K562 (cell line): ENCODE measurements around the gene RSPH1.

Experiments used
- ARID2 ChIP-seq: fragments of 450-650 bp; IDR thresholded peaks from 2 replicates; pipeline ENCODE4 v1.6.1; 2017; ENCODE audit warnings: antibody characterized with exemption, mild to moderate bottlenecking
- CBFB ChIP-seq: sonication (generic); formaldehyde crosslinking; IDR thresholded peaks from 2 replicates; pipeline ENCODE4 v1.4.0; 2020; ENCODE audit warnings: mild to moderate bottlenecking, missing genetic modification reagents
- CHD4 ChIP-seq: fragments of 200-600 bp; sonication (generic); IDR thresholded peaks from 3 replicates; pipeline ENCODE4 v1.6.1; 2012; ENCODE audit warnings: low read depth, mild to moderate bottlenecking, mixed read lengths, low read length, inconsistent platforms; ENCODE audit not compliant: insufficient read depth, insufficient replicate concordance, poor library complexity, severe bottlenecking
- JUNB ChIP-seq: fragments of 450-650 bp; formaldehyde crosslinking; conservative IDR thresholded peaks from 2 replicates; pipeline ENCODE4 v1.4.0; 2020; ENCODE audit warnings: mild to moderate bottlenecking
- POLR2A ChIP-seq: fragments of 450-650 bp; conservative IDR thresholded peaks from 2 replicates; pipeline ENCODE4 v1.6.1; 2016
- RBFOX2 ChIP-seq: fragments of 200-400 bp; formaldehyde crosslinking; IDR thresholded peaks from 2 replicates; pipeline ENCODE4 v1.6.1; 2017; ENCODE audit warnings: low read depth, mild to moderate bottlenecking, low read length, moderate library complexity
- ZNF830 ChIP-seq: fragments of 250-450 bp; sonication (Bioruptor Pico); IDR thresholded peaks from 2 replicates; pipeline ENCODE4 v1.5.0; 2021; ENCODE audit warnings: mild to moderate bottlenecking
- TF ChIP-seq, protein P1 (sequence below), 3 experiments: IDR thresholded peaks in 2 of 3; conservative IDR thresholded peaks in 1 of 3; 2 replicates each; pipeline ENCODE4 v1.5.1; 2011 to 2012; ENCODE audit warnings: low read length in 3 of 3, mild to moderate bottlenecking in 3 of 3, control low read depth in 2 of 3, improper control_type of control experiment in 1 of 3, inconsistent platforms in 1 of 3, low read depth in 1 of 3, mixed read lengths in 1 of 3, moderate library complexity in 1 of 3; ENCODE audit not compliant: insufficient read depth in 2 of 3
- TF ChIP-seq, protein P2 (sequence below): sonication (generic); formaldehyde crosslinking; IDR thresholded peaks from 2 replicates; pipeline ENCODE4 v1.8.0; 2022; ENCODE audit warnings: missing genetic modification reagents, mild to moderate bottlenecking, borderline replicate concordance
- TF ChIP-seq, protein P3 (sequence below), 2 experiments: fragments of 450-650 bp in 1 of 2; sonication (generic) in 1 of 2; formaldehyde crosslinking in 1 of 2; IDR thresholded peaks; 2 replicates each; pipeline versions ENCODE4 v1.7.1 to v1.9.0; 2016 to 2022; ENCODE audit warnings: inconsistent platforms in 1 of 2, mild to moderate bottlenecking in 1 of 2, missing genetic modification reagents in 1 of 2

DNA sequence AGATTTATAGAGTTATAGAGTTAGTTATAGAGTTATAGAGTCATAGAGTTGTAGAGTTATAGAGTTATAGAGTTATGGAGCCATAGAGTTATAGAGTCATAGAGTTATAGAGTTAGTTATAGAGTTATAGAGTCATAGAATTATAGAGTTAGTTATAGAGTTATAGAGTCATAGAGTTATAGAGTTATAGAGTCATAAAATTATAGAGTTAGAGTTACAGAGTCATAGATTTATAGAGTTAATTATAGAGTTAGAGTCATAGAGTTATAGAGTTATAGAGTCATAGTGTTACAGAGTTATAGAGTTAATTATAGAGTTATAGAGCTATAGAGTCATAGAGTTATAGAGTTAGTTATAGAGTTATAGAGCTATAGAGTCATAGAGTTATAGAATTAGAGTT, 60.2 kb downstream of the RSPH1 start:
- TF ChIP-seq, protein P1, sequence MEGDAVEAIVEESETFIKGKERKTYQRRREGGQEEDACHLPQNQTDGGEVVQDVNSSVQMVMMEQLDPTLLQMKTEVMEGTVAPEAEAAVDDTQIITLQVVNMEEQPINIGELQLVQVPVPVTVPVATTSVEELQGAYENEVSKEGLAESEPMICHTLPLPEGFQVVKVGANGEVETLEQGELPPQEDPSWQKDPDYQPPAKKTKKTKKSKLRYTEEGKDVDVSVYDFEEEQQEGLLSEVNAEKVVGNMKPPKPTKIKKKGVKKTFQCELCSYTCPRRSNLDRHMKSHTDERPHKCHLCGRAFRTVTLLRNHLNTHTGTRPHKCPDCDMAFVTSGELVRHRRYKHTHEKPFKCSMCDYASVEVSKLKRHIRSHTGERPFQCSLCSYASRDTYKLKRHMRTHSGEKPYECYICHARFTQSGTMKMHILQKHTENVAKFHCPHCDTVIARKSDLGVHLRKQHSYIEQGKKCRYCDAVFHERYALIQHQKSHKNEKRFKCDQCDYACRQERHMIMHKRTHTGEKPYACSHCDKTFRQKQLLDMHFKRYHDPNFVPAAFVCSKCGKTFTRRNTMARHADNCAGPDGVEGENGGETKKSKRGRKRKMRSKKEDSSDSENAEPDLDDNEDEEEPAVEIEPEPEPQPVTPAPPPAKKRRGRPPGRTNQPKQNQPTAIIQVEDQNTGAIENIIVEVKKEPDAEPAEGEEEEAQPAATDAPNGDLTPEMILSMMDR (IDR thresholded peaks at IDR 0.05 in 2 of 3, conservative IDR thresholded peaks at IDR 0.05 in 1 of 3; ENCODE audit: insufficient read depth in 2 of 3, low read depth in 1 of 3, low read length in 3 of 3): no peak
- no peak for TF ChIP-seq ARID2
- no peak for TF ChIP-seq CBFB
- TF ChIP-seq CHD4: no peak
- TF ChIP-seq, protein P2, sequence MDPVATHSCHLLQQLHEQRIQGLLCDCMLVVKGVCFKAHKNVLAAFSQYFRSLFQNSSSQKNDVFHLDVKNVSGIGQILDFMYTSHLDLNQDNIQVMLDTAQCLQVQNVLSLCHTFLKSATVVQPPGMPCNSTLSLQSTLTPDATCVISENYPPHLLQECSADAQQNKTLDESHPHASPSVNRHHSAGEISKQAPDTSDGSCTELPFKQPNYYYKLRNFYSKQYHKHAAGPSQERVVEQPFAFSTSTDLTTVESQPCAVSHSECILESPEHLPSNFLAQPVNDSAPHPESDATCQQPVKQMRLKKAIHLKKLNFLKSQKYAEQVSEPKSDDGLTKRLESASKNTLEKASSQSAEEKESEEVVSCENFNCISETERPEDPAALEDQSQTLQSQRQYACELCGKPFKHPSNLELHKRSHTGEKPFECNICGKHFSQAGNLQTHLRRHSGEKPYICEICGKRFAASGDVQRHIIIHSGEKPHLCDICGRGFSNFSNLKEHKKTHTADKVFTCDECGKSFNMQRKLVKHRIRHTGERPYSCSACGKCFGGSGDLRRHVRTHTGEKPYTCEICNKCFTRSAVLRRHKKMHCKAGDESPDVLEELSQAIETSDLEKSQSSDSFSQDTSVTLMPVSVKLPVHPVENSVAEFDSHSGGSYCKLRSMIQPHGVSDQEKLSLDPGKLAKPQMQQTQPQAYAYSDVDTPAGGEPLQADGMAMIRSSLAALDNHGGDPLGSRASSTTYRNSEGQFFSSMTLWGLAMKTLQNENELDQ (CRISPR knock-in tag): no peak
- TF ChIP-seq, protein P3, sequence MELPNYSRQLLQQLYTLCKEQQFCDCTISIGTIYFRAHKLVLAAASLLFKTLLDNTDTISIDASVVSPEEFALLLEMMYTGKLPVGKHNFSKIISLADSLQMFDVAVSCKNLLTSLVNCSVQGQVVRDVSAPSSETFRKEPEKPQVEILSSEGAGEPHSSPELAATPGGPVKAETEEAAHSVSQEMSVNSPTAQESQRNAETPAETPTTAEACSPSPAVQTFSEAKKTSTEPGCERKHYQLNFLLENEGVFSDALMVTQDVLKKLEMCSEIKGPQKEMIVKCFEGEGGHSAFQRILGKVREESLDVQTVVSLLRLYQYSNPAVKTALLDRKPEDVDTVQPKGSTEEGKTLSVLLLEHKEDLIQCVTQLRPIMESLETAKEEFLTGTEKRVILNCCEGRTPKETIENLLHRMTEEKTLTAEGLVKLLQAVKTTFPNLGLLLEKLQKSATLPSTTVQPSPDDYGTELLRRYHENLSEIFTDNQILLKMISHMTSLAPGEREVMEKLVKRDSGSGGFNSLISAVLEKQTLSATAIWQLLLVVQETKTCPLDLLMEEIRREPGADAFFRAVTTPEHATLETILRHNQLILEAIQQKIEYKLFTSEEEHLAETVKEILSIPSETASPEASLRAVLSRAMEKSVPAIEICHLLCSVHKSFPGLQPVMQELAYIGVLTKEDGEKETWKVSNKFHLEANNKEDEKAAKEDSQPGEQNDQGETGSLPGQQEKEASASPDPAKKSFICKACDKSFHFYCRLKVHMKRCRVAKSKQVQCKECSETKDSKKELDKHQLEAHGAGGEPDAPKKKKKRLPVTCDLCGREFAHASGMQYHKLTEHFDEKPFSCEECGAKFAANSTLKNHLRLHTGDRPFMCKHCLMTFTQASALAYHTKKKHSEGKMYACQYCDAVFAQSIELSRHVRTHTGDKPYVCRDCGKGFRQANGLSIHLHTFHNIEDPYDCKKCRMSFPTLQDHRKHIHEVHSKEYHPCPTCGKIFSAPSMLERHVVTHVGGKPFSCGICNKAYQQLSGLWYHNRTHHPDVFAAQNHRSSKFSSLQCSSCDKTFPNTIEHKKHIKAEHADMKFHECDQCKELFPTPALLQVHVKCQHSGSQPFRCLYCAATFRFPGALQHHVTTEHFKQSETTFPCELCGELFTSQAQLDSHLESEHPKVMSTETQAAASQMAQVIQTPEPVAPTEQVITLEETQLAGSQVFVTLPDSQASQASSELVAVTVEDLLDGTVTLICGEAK (IDR thresholded peaks at IDR 0.05): no peak
- TF ChIP-seq, protein P3 (CRISPR knock-in tag; IDR thresholded peaks at IDR 0.05): no peak
- TF ChIP-seq POLR2A: no peak
- no peak for TF ChIP-seq JUNB (CRISPR knock-in tag)
- TF ChIP-seq ZNF830 (CRISPR knock-in tag): no peak
- no peak for TF ChIP-seq RBFOX2
